Measurements from ENCODE around the gene SMC4.

Gene SMC4

DNA sequence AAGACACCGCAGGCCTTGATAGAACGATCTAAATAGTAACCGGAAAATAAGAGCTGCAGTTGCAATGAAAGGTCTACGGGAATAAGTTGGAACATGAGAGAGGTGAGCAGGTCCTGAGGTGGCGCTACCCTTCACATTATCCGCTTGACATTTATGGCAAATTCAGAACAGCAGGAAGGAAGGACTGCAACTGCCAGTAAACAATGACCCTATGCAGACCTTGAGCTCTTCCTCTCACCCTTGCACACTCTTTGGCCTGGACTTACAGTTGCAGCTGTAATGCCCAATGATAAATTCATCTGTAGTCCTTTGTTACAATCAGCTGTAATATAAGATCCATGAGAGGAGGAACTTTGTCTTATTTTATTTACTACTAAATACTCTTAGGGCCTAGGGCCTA, 82.4 kb downstream of the SMC4 start:
- no peak for DNase-seq

- DNase-seq = no peak
These were observed 83.3 kb downstream of the SMC4 start for GRCh38 chr3:160482796-160483195.

Data from stimulated activated CD4-positive, alpha-beta T cell treated with anti-CD3 and anti-CD28 coated beads, Interleukin-12 subunit alpha, Interleukin-12 subunit beta, amount 100 ng/mL, for 4 hours (primary cell).